Purkinje cell (primary cell): ENCODE measurements around the gene CDS1. TPM values are rescaled to one million over a fixed set of nuclear protein-coding genes. Genes with fewer than 3 reads are reported as not detected.

Source experiments
- polyA plus RNA-seq: library from polyadenylated mRNA; unstranded; fragments of >200 nt; fragmentation: Nextera tagmentation; gene quantifications from 2 replicates; pipeline ENCODE4 v1.2.1, GENCODE V29; 2014

CDS1 gene
- polyA plus RNA-seq, result 222 and 257 TPM in 2 replicates

DNA sequence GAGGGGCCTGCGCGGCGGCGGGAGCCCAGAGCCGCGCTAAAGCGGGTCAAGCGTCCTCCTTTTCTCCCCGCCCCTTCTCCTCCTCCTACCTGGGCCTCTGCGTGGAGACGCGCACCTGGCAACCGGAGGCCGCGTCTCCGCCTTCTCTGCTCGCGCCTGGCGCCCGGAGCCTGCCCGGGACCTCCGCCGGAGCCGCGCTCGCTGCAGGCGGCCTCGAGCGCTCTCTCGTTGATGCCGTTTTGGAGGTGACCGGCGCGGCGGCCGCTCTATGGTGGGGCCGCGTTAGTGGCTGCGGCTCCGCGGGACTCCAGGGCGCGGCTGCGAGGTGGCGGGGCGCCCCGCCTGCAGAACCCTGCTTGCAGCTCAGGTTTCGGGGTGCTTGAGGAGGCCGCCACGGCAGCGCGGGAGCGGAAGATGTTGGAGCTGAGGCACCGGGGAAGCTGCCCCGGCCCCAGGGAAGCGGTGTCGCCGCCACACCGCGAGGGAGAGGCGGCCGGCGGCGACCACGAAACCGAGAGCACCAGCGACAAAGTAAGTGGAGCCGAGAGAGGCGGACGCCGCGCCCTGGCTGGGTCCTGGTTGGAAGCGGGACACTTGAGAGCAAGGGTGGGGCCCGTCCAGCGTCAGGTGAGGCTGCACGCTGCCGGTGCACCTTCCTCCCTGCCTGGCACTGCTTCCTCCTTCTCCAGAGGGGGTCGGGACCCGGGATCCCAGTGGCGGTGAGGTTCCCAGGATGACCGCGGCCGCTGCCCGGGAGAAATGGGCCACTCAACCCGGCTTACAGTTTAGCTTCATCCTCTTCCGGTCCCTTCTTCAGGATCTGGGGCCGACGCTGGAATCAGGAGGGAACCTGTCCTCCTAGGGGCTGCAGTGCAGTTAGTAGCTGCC is at the start of gene CDS1:
Gene CDS1 (plus strand): TSS at position 140 of the 888 bp plus-strand sequence. CDS start 275 bp downstream, at position 415.

Other genes starting within 250 kb of the CDS1 start
- not detected in 2 replicates for gene NKX6-1, start 83.8 kb upstream of the CDS1 start, polyA plus RNA-seq